HTERT RPE-1 (cell line): ENCODE measurements around the gene ARHGAP19.

Experiments used
- in situ Hi-C: fragments of 300-500 bp; cut with MboI; formaldehyde crosslinking; loops from 4 replicates; pipeline ENCODE4 v1.14.3; 2020; ENCODE audit warnings: low sequenced_read_pairs

The ARHGAP19 gene

DNA sequence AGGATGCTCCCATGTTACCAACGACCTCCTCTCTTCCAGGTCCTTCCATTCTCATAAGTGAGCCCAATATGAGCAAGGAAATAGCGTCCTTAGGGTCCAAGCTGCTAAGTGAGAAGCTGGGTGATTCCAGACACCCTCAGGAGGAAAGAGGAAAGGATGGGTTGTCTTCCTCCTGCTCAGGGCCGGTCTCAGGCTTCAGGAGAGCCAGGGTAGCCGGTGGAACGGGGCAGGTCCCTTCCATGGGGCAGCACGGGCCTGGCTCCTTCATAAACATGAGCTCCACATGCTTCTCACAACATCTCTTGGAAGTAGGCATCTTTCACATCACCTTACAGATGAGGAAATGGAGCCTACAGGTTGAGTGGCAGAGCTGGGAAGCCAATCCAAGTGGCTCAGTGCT is 119.4 kb downstream of the ARHGAP19 start:
- in situ Hi-C loops: no loop called here
